Naive thymus-derived CD4-positive, alpha-beta T cell (primary cell): ENCODE measurements around the gene TREH. TPM values are rescaled to one million over a fixed set of nuclear protein-coding genes. Genes with fewer than 3 reads are reported as not detected.

Experiments used
- ATAC-seq: fragments of 150-1000 bp; cut with Tn5 transposase; 2 replicates; pipeline ENCODE4 v1.10.0; 2021; ENCODE audit warnings: mild to moderate bottlenecking, moderate library complexity
- CTCF ChIA-PET: fragments of 350-600 bp; sonication (Branson Sonifier 250); formaldehyde crosslinking; loops from one replicate; lab custom pipeline; 2021; ENCODE audit warnings: antibody characterized with exemption; lab: Charles Lee
- POLR2A ChIA-PET: fragments of 350-600 bp; sonication (Branson Sonifier 250); formaldehyde crosslinking; loops from one replicate; lab custom pipeline; 2021; ENCODE audit warnings: antibody characterized with exemption, inconsistent platforms; lab: Charles Lee
- DNase-seq, 9 donors: peaks; one replicate each; pipeline versions ENCODE4 v3.0.0 to v3.0.0-alpha.2; 2020 to 2022; ENCODE audit warnings: mixed read lengths in 1 of 9
- H3K27ac ChIP-seq: one replicate; pipeline ENCODE4 v1.7.0; 2013; ENCODE audit warnings: mild to moderate bottlenecking, low read depth, low read length, moderate library complexity
- H3K27me3 ChIP-seq, 2 donors: one replicate each; pipeline ENCODE4 v1.7.0; 2013; ENCODE audit warnings: low read length in 2 of 2, mild to moderate bottlenecking in 2 of 2, moderate library complexity in 2 of 2; ENCODE audit not compliant: control insufficient read depth in 2 of 2, insufficient read depth in 2 of 2
- H3K36me3 ChIP-seq, 3 experiments: 1 replicate in 2 of 3; 2 replicates in 1 of 3; pipeline ENCODE4 v1.7.0; 2013; ENCODE audit warnings: low read length in 3 of 3, mild to moderate bottlenecking in 3 of 3, moderate library complexity in 1 of 3; ENCODE audit not compliant: insufficient read depth in 3 of 3, control insufficient read depth in 2 of 3
- H3K4me1 ChIP-seq, 2 donors: one replicate each; pipeline ENCODE4 v1.7.0; 2013; ENCODE audit warnings: low read length in 2 of 2, mild to moderate bottlenecking in 2 of 2, moderate library complexity in 1 of 2; ENCODE audit not compliant: control insufficient read depth in 2 of 2, insufficient read depth in 2 of 2
- H3K4me3 ChIP-seq: 2 replicates; pipeline ENCODE4 v1.7.0; 2013; ENCODE audit warnings: mild to moderate bottlenecking, low read length
- H3K9me3 ChIP-seq, 3 experiments: 1 replicate in 2 of 3; 2 replicates in 1 of 3; pipeline ENCODE4 v1.7.0; 2013; ENCODE audit warnings: low read length in 3 of 3; ENCODE audit not compliant: control insufficient read depth in 2 of 3
- H3K27ac Mint-ChIP-seq, 9 donors: one replicate each; pipeline ENCODE4 v1.8.0; 2020 to 2022; ENCODE audit warnings: mixed read lengths in 9 of 9, mild to moderate bottlenecking in 8 of 9, moderate library complexity in 5 of 9, inconsistent platforms in 2 of 9
- H3K27me3 Mint-ChIP-seq, 5 donors: one replicate each; pipeline ENCODE4 v1.8.0; 2021 to 2022; ENCODE audit warnings: mixed read lengths in 5 of 5, mild to moderate bottlenecking in 1 of 5
- H3K36me3 Mint-ChIP-seq, 5 donors: one replicate each; pipeline ENCODE4 v1.8.0; 2020 to 2022; ENCODE audit warnings: mixed read lengths in 5 of 5, mild to moderate bottlenecking in 3 of 5, inconsistent platforms in 1 of 5
- H3K4me1 Mint-ChIP-seq, 7 donors: one replicate each; pipeline ENCODE4 v1.8.0; 2020 to 2022; ENCODE audit warnings: mixed read lengths in 7 of 7, mild to moderate bottlenecking in 3 of 7, inconsistent platforms in 1 of 7
- H3K4me3 Mint-ChIP-seq, 10 donors: one replicate each; pipeline ENCODE4 v1.8.0; 2020 to 2022; ENCODE audit warnings: mild to moderate bottlenecking in 10 of 10, mixed read lengths in 10 of 10, moderate library complexity in 6 of 10, inconsistent platforms in 2 of 10
- H3K9me3 Mint-ChIP-seq, 11 donors: one replicate each; pipeline ENCODE4 v1.8.0; 2020 to 2022; ENCODE audit warnings: mixed read lengths in 11 of 11, mild to moderate bottlenecking in 4 of 11, inconsistent platforms in 1 of 11, moderate library complexity in 1 of 11
- intact Hi-C, 2 donors: fragments of 100-400 bp; cut with micrococcal nuclease; formaldehyde crosslinking; loops; one replicate each; pipeline ENCODE4 v1.15.1; 2023
- polyA plus RNA-seq, 2 donors: library from polyadenylated mRNA; unstranded; fragments of 300-500 nt; fragmentation: Illumina TruSeq; gene quantifications; one replicate each; pipeline ENCODE4 v1.2.3, GENCODE V29; 2021
- total RNA-seq, 6 experiments: library from RNA in 5 of 6; stranded (reverse) in 5 of 6; gene quantifications; 1 replicate in 5 of 6; 2 replicates in 1 of 6; pipeline ENCODE4 v1.2.3 and lab custom pipeline; 2021 to 2026

Gene TREH
- total and polyA plus RNA-seq, 7 experiments from 2014 or later: not detected

- peak overlapping the region in 1 of 9 donors; percentile 52 for H3K27ac Mint-ChIP-seq
- H3K4me3 Mint-ChIP-seq: no peak overlapping the region
- no peaks in the 10 kb centered on the region for H3K36me3 ChIP-seq
- ATAC-seq (no peak), DNase-seq (no peak)
- POLR2A ChIA-PET: interaction anchor here (0.6 kb wide), 1 partner anchor 467 kb away, joined by 5 read pairs; no protein-coding TSS in a partner anchor
- no peaks in the 10 kb centered on the region for H3K9me3 Mint-ChIP-seq
- intact Hi-C loops: no loop called here
- H3K4me1 Mint-ChIP-seq: peaks cover 0 to 6% (median 0%) of the 10 kb centered on the region in 7 donors
- H3K4me1 ChIP-seq: no peaks in the 10 kb centered on the region
- no peak overlapping the region for H3K27ac ChIP-seq
- no peak overlapping the region for H3K4me3 ChIP-seq
- H3K27me3 Mint-ChIP-seq: peaks cover 0 to 7% (median 0%) of the 10 kb centered on the region in 5 donors
- H3K27me3 ChIP-seq: no peaks in the 10 kb centered on the region
- no peaks in the 10 kb centered on the region for H3K9me3 ChIP-seq
- CTCF ChIA-PET: no interaction called here
- H3K36me3 Mint-ChIP-seq: no peaks in the 10 kb centered on the region
These were observed 46.7 kb downstream of the TREH start for GRCh38 chr11:118632577-118633318.

GRCh38 chr11:118631142-118631909, 48.1 kb downstream of the TREH start:
- ATAC-seq: no peak
- no peaks in the 10 kb centered on the region for H3K36me3 ChIP-seq
- H3K27ac Mint-ChIP-seq: no peak overlapping the region
- H3K9me3 Mint-ChIP-seq: no peaks in the 10 kb centered on the region
- H3K4me3 ChIP-seq: no peak overlapping the region
- no peaks in the 10 kb centered on the region for H3K4me1 ChIP-seq
- peaks cover 0 to 6% (median 0%) of the 10 kb centered on the region in 7 donors for H3K4me1 Mint-ChIP-seq
- H3K27me3 Mint-ChIP-seq: peaks cover 0 to 7% (median 0%) of the 10 kb centered on the region in 5 donors
- DNase-seq: no peak
- ChIA-PET POLR2A (no interaction called here), CTCF (no interaction called here)
- H3K27me3 ChIP-seq: no peaks in the 10 kb centered on the region
- intact Hi-C loops: no loop called here
- no peaks in the 10 kb centered on the region for H3K9me3 ChIP-seq
- H3K36me3 Mint-ChIP-seq: no peaks in the 10 kb centered on the region
- H3K27ac ChIP-seq: no peak overlapping the region
- H3K4me3 Mint-ChIP-seq: no peak overlapping the region

- no peak for ATAC-seq
- ChIA-PET CTCF (no interaction called here), POLR2A (no interaction called here)
- H3K27me3 Mint-ChIP-seq: peaks cover 0 to 3% (median 0%) of the 10 kb centered on the region in 5 donors
- Histone ChIP-seq H3K4me3 (no peak overlapping the region), H3K27ac (no peak overlapping the region), H3K4me1 (no peaks in the 10 kb centered on the region), H3K36me3 (no peaks in the 10 kb centered on the region), H3K27me3 (no peaks in the 10 kb centered on the region), H3K9me3 (no peaks in the 10 kb centered on the region)
- intact Hi-C loops: no loop called here
- peaks cover 0 to 6% (median 0%) of the 10 kb centered on the region in 7 donors for H3K4me1 Mint-ChIP-seq
- H3K27ac Mint-ChIP-seq: no peak overlapping the region
- H3K36me3 Mint-ChIP-seq: no peaks in the 10 kb centered on the region
- no peak for DNase-seq
- no peak overlapping the region for H3K4me3 Mint-ChIP-seq
- no peaks in the 10 kb centered on the region for H3K9me3 Mint-ChIP-seq
These were observed 49.4 kb downstream of the TREH start for GRCh38 chr11:118629761-118630661.

- Histone ChIP-seq H3K9me3 (no peaks in the 10 kb centered on the region), H3K27me3 (no peaks in the 10 kb centered on the region), H3K27ac (no peak overlapping the region), H3K4me3 (no peak overlapping the region), H3K36me3 (no peaks in the 10 kb centered on the region), H3K4me1 (no peaks in the 10 kb centered on the region)
- Mint-ChIP-seq H3K27ac (no peak overlapping the region), H3K4me1 (peaks cover 0 to 1% (median 0%) of the 10 kb centered on the region in 7 donors), H3K4me3 (no peak overlapping the region), H3K9me3 (no peaks in the 10 kb centered on the region), H3K27me3 (peaks cover 0 to 3% (median 0%) of the 10 kb centered on the region in 5 donors), H3K36me3 (no peaks in the 10 kb centered on the region)
- no peak for ATAC-seq
- ChIA-PET CTCF (no interaction called here), POLR2A (no interaction called here)
- DNase-seq: no peak
- intact Hi-C loops: no loop called here
These were observed 50.4 kb downstream of the TREH start for GRCh38 chr11:118628861-118629549.

- Histone ChIP-seq H3K36me3 (no peaks in the 10 kb centered on the region), H3K27ac (no peak overlapping the region), H3K4me1 (no peaks in the 10 kb centered on the region), H3K4me3 (no peak overlapping the region), H3K9me3 (no peaks in the 10 kb centered on the region), H3K27me3 (no peaks in the 10 kb centered on the region)
- no peak overlapping the region for H3K4me3 Mint-ChIP-seq
- no peak overlapping the region for H3K27ac Mint-ChIP-seq
- no peaks in the 10 kb centered on the region for H3K36me3 Mint-ChIP-seq
- intact Hi-C loops: no loop called here
- H3K9me3 Mint-ChIP-seq: no peaks in the 10 kb centered on the region
- H3K27me3 Mint-ChIP-seq: peaks cover 0 to 3% (median 0%) of the 10 kb centered on the region in 5 donors
- H3K4me1 Mint-ChIP-seq: no peaks in the 10 kb centered on the region
- CTCF ChIA-PET: no interaction called here
- POLR2A ChIA-PET: no interaction called here
- ATAC-seq (no peak), DNase-seq (no peak)
These were observed 51.0 kb downstream of the TREH start for GRCh38 chr11:118628432-118628831.

- no peaks in the 10 kb centered on the region for H3K4me1 Mint-ChIP-seq
- CTCF ChIA-PET: interaction anchor here (0.9 kb wide), 1 partner anchor 17 kb away, joined by 3 read pairs; no protein-coding TSS in a partner anchor
- Histone ChIP-seq H3K9me3 (no peaks in the 10 kb centered on the region), H3K4me3 (no peak overlapping the region), H3K36me3 (no peaks in the 10 kb centered on the region), H3K27ac (no peak overlapping the region), H3K4me1 (no peaks in the 10 kb centered on the region), H3K27me3 (no peaks in the 10 kb centered on the region)
- H3K27ac Mint-ChIP-seq: no peak overlapping the region
- DNase-seq (no peak), ATAC-seq (no peak)
- POLR2A ChIA-PET: no interaction called here
- H3K27me3 Mint-ChIP-seq: peaks cover 0 to 3% (median 0%) of the 10 kb centered on the region in 5 donors
- H3K4me3 Mint-ChIP-seq: no peak overlapping the region
- H3K36me3 Mint-ChIP-seq: no peaks in the 10 kb centered on the region
- H3K9me3 Mint-ChIP-seq: no peaks in the 10 kb centered on the region
- intact Hi-C loops: no loop called here
These were observed 51.4 kb downstream of the TREH start for GRCh38 chr11:118628031-118628430.
